Measurements from ENCODE around the gene TNFRSF9.
"Not testable (repeated sequence)": the region's sequence is repeated elsewhere in the genome, so short reads cannot be mapped to it uniquely, and the experiment has no call there.

Gene TNFRSF9

GRCh38 chr1:7940745-7941436 is at the start of gene TNFRSF9:
TNFRSF9 (minus strand) TSS chr1:7940839; CDS start chr1:7939994, 845 bp downstream.
- peak; percentile 75 for DNase-seq

GRCh38 chr1:7989762-7990428 is 49.3 kb upstream of the TNFRSF9 start:
- no peak for DNase-seq

DNA sequence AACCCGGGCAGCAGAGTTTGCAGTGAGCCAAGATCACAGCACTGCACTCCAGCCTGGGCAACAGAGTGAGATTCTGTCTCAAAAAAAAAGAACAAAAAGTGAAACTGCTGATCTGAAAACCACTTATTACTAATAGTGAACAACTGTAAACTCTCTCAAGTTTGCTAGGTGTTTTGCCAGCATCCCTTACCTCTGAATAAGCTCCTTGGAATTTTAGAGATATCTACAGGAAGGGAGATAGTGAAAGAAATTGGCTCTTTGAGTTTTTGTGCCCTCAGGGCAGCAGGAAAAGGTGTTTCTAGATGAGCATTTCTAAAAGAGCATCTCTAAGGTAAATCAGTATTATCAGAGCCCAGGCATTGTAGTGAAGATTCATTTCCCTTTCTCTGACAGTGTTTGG is 47.9 kb upstream of the TNFRSF9 start:
- no peak for DNase-seq

- DNase-seq = no peak
Measured at GRCh38 chr1:7987528-7987927, 46.9 kb upstream of the TNFRSF9 start.

DNA sequence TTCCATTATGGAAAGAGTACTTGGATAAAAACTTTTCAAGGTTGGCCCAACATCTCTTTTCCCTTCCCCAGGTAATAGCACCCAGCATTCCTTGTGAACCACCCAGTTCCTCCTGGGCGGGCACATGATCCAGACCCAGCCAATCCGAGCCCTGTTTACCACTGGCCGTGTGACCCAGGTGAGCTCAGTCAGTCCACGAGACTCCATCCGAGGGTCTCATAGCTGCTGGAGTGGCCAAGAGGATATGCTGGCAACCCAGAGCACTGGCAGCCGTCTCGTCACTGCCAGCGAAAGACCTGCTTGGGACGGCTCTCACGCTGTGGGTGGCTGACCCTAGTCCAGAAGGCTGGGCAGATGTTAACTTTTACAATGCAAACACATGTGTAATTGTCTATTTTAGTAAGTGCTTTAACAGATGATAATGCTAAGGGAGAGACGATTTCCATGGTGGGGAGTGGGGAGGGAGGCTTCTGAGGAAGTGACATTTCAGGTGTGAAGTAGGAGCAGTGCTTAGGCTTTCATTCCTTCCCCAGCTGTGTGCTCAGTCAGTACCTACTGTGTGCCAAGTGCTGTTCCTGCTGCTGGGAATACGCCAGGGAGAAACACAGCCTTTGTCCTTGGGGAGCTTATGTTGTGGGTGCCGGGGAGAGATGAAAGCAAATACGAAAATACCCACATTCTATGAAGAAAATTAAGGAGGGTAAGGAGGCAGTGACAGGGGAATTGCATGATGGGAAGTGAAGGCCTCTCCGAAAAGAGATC is 45.4 kb upstream of the TNFRSF9 start:
- no peak for DNase-seq

GRCh38 chr1:7984811-7985210 is 44.2 kb upstream of the TNFRSF9 start:
- DNase-seq = no peak

DNA sequence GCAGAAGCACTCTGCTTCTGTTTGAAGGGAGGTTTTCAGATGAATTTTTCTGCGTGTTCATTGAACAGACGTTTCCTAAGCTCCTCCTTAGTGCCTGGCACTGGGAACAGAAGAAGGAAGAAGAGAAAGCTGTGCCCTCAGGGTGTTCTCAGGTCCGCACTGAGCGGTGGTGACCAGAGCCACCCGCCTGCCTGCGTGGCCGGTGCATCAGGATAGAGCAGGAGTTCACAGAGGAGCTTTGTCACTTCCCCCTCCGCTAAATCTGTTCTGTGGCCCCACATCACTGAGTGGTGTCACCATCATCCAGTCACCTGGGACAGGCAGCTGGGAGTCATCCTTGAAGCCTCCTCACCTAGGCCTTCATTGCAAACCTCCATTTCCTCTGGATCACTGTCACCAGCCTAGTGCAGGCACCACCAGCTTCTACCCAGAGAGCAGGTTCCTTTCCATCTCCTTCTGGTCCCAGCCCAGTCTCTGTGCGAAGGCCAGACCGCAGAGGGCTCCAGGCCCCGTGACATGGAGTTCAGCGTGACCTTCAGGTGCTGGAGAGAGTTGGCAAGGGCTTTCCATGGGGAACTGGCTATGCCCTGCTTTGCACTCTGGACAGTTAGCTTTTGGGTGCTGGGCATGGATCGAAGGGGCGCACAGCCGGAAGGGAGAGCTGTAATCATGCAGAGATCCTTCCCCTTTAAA is 42.6 kb upstream of the TNFRSF9 start:
- DNase-seq = no peak

DNA sequence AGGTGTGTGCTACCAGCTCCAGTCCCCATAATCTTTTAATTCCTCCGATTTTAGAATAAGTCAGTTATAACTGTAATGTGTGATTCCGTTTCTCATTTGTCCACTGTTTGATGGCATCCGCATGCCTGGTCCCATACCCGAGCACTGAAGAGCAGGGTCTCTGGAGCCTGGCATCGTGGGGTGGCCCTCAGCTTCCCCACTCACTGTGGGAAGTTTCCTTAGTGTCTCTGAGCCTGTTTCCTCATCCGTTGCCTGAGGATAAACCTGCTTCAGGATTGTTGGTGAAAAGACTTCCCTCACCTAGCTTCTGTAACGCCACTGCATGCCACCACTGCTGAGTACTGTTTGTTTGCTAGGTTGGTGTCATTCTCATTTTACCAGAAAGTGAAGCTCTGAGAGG is 40.3 kb upstream of the TNFRSF9 start:
- no peak for DNase-seq

DNA sequence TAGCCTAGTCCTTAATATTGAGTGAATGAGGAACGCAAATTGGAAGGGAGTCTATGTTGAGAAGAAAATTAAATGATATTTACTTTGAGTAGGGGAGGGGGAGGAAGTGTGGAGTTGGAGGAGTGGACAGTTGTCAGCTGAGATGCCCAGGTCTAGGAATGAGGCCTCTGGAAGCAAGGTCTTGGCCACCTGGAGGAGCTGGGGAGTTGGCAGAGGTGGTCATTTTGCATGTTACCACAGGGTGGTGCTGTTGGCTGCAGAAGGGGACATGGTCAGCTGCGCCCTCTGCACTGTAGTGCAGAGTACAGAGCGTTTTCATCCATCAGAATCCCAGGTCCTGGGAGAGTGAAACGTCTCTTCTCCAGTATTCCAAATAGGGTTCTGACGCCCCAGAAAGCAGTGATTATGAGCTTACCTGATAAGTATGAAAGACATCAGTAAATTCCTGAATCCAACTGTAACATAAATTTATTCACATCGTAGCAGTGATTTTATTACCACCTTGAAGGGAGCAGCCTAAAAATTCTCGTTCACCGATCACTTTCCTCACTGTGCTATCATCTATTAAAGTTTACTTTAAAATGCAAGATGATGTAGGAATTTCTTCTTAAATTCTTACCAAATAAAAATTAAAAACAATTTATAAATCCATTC is 34.7 kb upstream of the TNFRSF9 start:
- peak; percentile 37 for DNase-seq

- no peak for DNase-seq
Measured at GRCh38 chr1:7973086-7973485, 32.4 kb upstream of the TNFRSF9 start.

DNA sequence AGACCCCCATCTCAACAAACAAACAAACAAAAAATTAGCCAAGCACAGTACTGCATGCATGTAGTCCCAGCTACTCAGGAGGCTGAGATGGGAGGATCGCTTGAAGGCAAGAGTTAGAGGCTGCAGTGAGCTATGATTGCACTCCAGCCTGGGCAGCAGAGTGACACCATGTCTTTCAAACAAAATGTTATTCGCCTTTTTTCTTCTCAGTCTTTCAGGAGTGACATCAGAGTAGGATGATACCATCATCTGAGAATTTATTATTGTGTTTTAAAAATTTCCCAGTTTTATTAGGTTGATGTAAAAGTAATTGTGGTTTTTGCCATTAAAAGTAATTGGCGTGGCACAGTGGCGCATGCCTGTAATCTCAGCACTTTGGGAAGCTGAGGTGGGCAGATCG is 31.6 kb upstream of the TNFRSF9 start:
- no peak for DNase-seq

DNA sequence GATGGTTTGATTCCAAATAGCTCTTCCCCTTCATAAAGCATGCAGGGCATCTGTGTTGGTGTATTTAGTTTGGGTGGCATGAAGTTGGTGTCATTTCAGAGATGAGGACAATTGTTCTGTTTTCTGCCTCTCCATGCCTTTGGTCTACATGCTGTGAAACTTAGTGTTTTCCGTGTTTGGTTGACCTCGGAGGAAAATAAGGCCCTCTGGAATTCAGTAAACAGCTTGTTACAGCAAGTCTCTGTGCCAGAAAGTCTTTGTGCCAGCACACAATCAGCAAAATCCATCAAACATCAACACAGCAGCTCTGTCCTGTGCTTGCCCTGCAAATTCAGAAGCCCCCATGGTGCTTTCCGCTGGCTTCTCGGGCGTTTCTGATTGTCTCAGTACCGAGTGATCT is 30.4 kb upstream of the TNFRSF9 start:
- no peak for DNase-seq

GRCh38 chr1:7970246-7970645 is 29.6 kb upstream of the TNFRSF9 start:
- no peak for DNase-seq

DNA sequence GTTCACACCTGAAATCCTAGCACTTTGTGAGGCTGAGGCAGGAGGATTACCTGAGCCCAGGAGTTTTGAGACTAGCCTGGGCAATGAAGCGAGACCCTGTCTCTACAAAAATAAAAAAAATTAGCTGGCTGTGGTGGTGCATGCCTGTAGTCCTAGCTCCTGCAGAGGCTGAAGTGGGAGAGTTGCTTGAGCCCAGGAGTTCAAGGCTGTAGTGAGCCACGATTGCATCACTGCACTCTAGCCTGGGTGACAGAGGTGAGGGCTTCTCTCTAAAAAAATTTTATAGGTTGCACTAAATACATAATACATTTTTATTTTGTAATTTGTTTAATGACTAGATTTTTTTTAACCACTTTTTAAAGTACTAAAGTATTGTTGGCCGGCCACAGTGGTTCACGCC is 27.0 kb upstream of the TNFRSF9 start:
- DNase-seq = no peak

GRCh38 chr1:7967196-7967595 is 26.6 kb upstream of the TNFRSF9 start:
- no peak for DNase-seq

GRCh38 chr1:7964476-7964875 is 23.8 kb upstream of the TNFRSF9 start:
- no peak for DNase-seq

DNA sequence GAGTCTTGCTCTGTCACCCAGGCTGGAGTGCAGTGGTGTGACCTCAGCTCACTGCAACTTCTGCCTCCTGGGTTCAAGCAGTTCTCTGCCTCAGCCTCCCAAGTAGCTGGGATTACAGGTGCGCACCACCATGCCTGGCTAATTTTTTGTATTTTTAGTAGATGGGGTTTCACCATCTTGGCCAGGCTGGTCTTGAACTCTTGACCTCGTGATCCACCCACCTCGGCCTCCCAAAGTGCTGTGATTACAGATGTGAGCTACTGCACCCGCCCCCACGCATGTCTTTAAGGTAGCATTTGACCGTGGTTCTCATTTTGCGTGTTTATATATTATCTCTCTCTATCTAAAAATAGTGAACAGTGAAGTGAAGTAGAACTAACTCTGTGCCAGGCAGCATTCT is 23.2 kb upstream of the TNFRSF9 start:
- DNase-seq = not testable (repeated sequence)

DNA sequence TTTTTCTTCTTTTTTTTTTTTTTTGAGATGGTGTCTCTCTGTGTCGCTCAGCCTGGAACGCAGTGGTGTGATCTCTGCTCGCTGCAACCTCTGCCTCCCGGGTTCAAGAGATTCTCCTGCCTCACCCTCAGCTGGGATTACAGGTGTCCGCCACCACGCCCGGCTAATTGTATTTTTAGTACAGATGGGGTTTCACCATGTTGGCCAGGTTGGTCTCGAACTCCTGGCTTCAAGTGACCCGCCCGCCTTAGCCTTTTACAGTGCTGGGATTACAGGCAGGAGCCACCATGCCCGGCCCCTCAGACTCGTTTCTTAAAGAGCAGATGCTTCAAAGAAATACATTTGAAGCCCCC is 22.7 kb upstream of the TNFRSF9 start:
- not testable (repeated sequence) for DNase-seq

DNA sequence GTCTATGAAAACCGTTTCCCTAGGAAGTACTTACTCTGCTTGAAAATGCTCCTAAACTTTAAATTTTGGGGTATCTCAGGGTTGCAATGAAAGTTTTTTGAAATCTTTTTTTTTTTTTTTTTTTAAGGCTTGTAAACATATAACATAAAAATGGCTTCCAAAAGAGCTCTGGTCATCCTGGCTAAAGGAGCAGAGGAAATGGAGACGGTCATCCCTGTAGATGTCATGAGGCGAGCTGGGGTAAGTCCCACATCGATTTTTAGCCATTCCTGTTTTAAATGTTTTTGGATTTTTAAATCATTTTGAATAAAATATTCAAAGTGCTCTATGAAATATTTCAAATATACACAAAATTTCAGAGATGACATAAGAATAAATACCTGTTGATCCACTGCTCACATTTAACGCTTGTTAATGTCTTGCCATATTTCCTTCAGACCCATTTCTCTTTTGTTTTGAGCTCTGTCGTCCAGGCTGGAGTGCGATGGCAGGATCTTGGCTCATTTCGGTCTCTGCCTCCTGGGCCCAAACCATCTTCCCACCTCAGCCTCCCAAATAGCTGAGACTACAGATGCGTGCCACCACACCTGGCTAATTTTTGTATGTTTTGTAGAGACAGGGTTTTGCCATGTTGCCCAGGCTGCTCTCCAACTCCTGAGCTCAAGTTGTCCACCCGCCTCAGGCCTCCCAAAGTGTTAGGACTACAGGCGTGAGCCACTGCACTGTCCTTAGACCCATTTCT is 22.2 kb upstream of the TNFRSF9 start:
- no peak for DNase-seq

DNA sequence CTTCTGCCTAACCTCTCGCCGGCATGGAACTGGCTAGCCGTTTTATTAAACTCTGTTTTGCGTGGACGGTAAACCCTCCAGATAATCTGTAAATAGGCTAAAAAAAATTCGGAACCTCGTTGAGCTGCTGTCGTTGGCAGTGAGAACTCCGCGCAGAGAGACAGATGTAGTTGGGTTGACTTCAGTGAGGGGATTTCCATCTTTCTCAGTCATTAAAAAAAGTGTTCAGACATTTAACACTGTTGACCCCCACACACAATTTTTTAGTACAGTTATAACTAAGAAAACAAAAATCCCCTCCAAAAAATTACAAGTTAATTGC is 21.3 kb upstream of the TNFRSF9 start:
- DNase-seq = peak; percentile 75

DNA sequence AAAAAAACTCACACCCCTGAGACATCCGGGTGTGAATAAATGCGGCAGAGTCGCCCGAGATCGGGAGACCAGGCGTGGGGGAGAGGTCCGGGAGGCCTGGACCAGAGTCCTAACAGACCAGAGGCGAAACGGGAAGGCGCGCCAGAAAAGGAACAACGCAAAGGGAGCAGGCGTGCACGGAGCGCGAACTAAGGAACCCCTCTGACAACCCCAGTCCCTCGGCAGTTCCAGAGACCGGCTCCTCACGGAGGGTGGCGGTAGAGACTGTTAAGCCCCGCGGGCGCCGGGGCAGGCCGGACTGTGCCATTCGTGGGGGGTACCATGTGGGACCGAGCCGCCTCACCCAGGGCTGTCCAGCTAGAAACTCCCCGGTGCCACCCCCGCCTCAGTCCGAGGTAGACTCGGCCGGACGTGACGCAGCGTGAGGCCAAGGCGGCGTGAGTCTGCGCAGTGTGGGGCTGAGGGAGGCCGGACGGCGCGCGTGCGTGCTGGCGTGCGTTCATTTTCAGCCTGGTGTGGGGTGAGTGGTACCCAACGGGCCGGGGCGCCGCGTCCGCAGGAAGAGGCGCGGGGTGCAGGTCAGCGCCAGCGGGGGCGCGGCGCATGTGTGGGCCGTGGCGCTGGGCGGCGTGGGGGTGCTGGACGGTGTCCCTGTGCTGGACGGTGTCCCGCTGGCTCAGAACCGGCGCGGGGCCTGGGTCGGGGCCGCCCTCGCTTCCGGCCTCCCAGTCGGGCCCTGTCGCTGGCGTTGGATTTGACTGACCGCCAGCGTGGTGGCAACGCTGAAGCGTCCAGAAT is 20.8 kb upstream of the TNFRSF9 start, which contains the start of gene PARK7:
Gene PARK7, plus strand, starts transcription at position 496 of the 798 bp plus-strand sequence. CDS start 1,075 bp downstream, outside the sequence.
- peak; percentile 100 for DNase-seq
